Measurements from ENCODE around the gene TSPAN18. TPM values are rescaled to one million over a fixed set of nuclear protein-coding genes. Genes with fewer than 3 reads are reported as not detected.

The TSPAN18 gene
- total RNA-seq, 4 donors from 2014 or later, result 6.7 to 13.1 (median 7.9) TPM

DNA sequence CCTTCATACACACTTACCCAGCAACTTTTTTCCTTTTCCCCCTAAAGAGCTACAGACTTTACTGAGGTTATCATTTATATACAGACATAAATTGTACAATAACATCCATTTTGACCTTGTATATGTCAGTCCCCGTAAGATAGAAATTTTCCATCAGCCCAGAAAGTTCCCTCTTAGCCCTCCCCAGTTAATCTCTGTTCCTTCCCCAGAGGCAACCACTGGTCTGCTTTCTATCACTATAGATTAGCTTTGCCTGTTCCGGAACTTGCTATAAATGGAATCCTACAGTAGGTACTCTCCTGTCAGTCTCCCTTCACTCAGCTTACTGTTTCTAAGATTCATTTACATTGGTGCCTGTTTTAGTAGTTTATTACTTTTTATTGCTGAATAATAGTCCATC lies 54.9 kb downstream of the TSPAN18 start:
- WGBS, 2 donors, result 87 to 97% methylated on average over 2 of the region's 2 CpGs
- H3K4me1 ChIP-seq, result peaks cover 0 to 48% (median 0%) of the 10 kb centered on the region in 4 donors
- H3K36me3 ChIP-seq, result no peaks in the 10 kb centered on the region
- TF ChIP-seq, protein P1, sequence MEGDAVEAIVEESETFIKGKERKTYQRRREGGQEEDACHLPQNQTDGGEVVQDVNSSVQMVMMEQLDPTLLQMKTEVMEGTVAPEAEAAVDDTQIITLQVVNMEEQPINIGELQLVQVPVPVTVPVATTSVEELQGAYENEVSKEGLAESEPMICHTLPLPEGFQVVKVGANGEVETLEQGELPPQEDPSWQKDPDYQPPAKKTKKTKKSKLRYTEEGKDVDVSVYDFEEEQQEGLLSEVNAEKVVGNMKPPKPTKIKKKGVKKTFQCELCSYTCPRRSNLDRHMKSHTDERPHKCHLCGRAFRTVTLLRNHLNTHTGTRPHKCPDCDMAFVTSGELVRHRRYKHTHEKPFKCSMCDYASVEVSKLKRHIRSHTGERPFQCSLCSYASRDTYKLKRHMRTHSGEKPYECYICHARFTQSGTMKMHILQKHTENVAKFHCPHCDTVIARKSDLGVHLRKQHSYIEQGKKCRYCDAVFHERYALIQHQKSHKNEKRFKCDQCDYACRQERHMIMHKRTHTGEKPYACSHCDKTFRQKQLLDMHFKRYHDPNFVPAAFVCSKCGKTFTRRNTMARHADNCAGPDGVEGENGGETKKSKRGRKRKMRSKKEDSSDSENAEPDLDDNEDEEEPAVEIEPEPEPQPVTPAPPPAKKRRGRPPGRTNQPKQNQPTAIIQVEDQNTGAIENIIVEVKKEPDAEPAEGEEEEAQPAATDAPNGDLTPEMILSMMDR (IDR thresholded peaks at IDR 0.05), result no peak
- no peak for TF ChIP-seq EP300 (IDR thresholded peaks at IDR 0.05)
- TF ChIP-seq POLR2A (IDR thresholded peaks at IDR 0.05), result no peak
- H3K27me3 ChIP-seq, result no peaks in the 10 kb centered on the region
- no peak overlapping the region for H3K4me3 ChIP-seq
- H3K9me3 ChIP-seq, result no peaks in the 10 kb centered on the region
- no peak for DNase-seq (ENCODE audit: low spot score in 2 of 2)
- H3K27ac ChIP-seq, result no peak overlapping the region

DNA sequence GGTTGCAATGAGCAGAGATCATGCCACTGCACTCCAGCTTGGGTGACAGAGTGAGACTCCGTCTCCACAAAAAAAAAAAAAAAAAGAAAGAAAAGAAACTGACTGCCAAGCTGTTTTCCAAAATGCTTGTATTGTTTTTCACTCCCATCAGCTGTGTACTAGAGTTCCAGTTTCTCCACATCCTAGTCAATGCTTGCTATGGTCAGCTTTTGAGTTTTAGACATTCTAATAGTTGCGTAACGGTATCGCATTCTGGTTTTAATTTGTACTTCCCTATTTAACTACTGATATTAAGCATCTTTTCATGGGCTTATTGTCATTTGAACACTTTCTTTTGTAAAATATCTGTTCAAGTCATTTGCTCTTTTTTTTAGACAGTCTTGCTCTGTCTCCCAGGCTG lies 55.7 kb downstream of the TSPAN18 start:
- H3K4me1 ChIP-seq, result peaks cover 0 to 48% (median 0%) of the 10 kb centered on the region in 4 donors
- TF ChIP-seq EP300 (IDR thresholded peaks at IDR 0.05) (no peak), POLR2A (IDR thresholded peaks at IDR 0.05) (no peak)
- TF ChIP-seq, protein P1 (IDR thresholded peaks at IDR 0.05), result no peak
- 88% methylated on average over 4 of the region's 4 CpGs for WGBS, 2 donors
- H3K9me3 ChIP-seq, result no peaks in the 10 kb centered on the region
- no peak overlapping the region for H3K4me3 ChIP-seq
- no peaks in the 10 kb centered on the region for H3K36me3 ChIP-seq
- no peak for DNase-seq (ENCODE audit: low spot score in 2 of 2)
- no peaks in the 10 kb centered on the region for H3K27me3 ChIP-seq
- H3K27ac ChIP-seq, result no peak overlapping the region

DNA sequence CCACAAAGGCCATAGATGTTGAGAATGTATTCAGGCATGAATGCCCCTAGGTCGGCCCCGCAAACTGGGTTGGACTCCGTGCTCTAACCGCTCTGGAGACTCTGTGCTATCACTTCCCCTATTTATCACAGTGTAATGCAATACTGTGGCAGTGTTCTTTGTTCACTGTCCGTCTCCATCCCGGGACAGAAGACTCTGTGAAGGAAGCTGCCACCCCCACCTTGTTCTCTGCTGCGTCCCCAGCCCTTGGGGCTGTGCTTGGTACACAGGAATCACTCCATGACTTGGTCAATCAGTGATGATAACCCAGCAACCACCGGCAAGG lies 57.6 kb downstream of the TSPAN18 start:
- Histone ChIP-seq H3K36me3 (no peaks in the 10 kb centered on the region), H3K9me3 (no peaks in the 10 kb centered on the region), H3K27ac (peak overlapping the region in 1 of 4 donors; percentile 24), H3K4me3 (no peak overlapping the region), H3K27me3 (no peaks in the 10 kb centered on the region), H3K4me1 (peaks cover 0 to 50% (median 0%) of the 10 kb centered on the region in 4 donors)
- 41 to 42% methylated on average over 8 of the region's 8 CpGs for WGBS, 2 donors
- TF ChIP-seq POLR2A (IDR thresholded peaks at IDR 0.05) (no peak), EP300 (IDR thresholded peaks at IDR 0.05) (no peak)
- TF ChIP-seq, protein P1 (IDR thresholded peaks at IDR 0.05), result no peak
- no peak for DNase-seq (ENCODE audit: low spot score in 2 of 2)

DNA sequence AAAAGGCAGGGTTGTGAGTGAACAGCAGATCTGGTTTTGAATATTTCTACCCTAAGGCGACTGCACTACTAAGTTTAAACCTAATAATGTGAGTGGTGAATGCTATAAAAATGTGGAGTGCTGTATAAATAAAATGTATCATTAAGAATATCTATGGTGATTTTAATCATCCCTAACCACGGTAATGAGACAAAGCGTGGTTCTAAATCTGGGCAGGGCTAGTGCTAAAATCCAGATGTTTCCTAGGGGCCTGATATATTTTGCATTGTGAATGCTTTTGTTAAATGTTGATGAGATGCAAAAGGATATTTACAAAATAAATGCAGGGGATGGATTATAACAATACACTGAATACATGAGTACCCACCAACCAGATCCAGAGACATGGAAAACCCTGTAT lies 58.1 kb downstream of the TSPAN18 start:
- H3K4me1 ChIP-seq, result peaks cover 0 to 52% (median 0%) of the 10 kb centered on the region in 4 donors
- no peaks in the 10 kb centered on the region for H3K27me3 ChIP-seq

DNA sequence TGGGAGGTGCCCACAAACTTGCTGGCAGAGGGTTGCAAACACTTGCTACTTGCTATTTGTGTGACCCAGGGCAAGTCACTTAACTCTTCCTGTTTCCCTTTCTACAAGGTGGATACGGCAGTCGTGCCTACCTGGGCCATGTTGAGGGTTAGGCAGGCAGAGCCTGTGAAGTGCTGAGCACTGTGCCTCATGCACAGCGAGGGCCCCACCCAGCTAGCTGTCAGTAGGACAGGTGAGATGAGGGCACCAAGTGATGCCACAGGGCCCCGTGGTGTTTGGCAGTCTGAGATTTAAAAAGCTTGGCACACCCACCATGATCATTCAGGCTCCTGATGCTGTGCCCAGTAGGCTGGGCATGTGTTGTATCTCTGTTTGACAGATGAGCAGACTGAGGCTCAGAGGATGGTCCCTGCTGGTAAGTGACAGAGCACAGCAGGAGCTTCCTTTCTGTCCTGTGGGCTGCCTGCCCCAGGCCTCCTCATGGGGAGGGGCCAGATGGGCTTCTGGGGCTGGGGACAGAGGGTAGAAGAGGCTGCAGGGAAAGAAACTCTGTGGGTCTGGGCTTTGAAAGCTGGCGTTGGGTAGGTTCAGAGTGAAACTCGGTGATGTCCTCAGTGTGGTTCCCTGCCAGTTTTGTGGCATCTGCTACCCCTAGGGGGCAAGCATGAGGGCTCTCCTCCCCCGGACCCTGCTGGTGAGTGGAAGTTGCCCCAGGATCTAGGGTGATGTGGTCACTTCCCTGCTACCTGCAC lies 59.3 kb downstream of the TSPAN18 start:
- TF ChIP-seq EP300 (IDR thresholded peaks at IDR 0.05) (no peak), POLR2A (IDR thresholded peaks at IDR 0.05) (no peak)
- TF ChIP-seq, protein P1 (IDR thresholded peaks at IDR 0.05), result no peak
- DNase-seq (ENCODE audit: low spot score in 2 of 2), result no peak
- no peak overlapping the region for H3K27ac ChIP-seq

More for the DNA sequence above, 58.1 kb downstream of the TSPAN18 start:
- Histone ChIP-seq H3K4me3 (no peak overlapping the region), H3K36me3 (no peaks in the 10 kb centered on the region), H3K27ac (peak overlapping the region in 1 of 4 donors; percentile 24), H3K9me3 (no peaks in the 10 kb centered on the region)
- no peak for DNase-seq (ENCODE audit: low spot score in 2 of 2)
- TF ChIP-seq EP300 (IDR thresholded peaks at IDR 0.05), result no peak
- TF ChIP-seq POLR2A (IDR thresholded peaks at IDR 0.05), result no peak
- TF ChIP-seq, protein P1 (IDR thresholded peaks at IDR 0.05), result no peak
- WGBS, 2 donors, result 49 to 65% methylated on average over 3 of the region's 3 CpGs

More for the DNA sequence above, 59.3 kb downstream of the TSPAN18 start:
- no peaks in the 10 kb centered on the region for H3K27me3 ChIP-seq
- H3K36me3 ChIP-seq, result no peaks in the 10 kb centered on the region
- WGBS, 2 donors, result 43 to 55% methylated on average over 6 to 7 of the region's 7 CpGs
- peaks cover 0 to 49% (median 0%) of the 10 kb centered on the region in 4 donors for H3K4me1 ChIP-seq
- H3K9me3 ChIP-seq, result no peaks in the 10 kb centered on the region
- no peak overlapping the region for H3K4me3 ChIP-seq

Measured in tibial nerve (tissue), 4 donors.